NCI-H345 (cell line): Measurements from ENCODE around the gene CDC42.

Experiments
- DNase-seq: peaks from one replicate; lab custom pipeline; 2025; lab: John Stamatoyannopoulos, UW

The CDC42 gene

DNA sequence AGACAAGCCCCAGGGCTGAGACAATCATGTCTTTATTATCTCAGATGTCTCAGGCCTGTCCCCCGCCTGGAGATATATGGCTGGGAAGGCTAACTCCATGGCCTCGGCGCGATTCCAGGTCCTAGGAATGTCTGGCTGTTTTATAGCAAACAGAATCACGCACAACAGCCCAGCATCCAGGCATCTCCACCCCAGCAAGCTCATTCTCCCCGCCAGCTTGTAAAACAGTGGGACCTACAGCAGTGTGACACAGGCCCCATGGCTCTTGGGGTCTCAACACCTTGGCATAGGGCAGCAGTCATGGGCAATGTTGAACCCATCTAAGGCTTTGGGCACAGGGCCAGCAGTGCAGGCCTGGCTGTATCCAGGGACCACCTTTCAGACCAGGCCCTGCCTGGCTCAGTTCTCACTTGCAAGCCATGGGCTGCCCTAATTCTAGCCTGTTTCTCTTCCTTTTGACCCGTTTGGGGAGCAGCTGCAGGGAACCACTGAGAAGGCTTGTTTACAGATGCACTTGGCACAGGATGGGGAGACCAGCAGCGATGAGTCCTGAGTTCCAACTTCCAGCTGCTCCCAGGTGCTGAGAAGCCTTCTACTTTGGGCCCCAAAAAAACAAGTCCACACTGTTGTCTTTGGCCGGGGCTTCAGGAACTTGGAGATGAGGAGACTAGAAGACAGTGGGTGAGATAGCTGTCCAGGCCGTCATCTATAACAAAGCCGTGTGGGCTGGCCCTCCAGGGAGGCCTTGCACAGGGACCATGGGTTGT, 56.0 kb downstream of the CDC42 start:
- no peak for DNase-seq

DNA sequence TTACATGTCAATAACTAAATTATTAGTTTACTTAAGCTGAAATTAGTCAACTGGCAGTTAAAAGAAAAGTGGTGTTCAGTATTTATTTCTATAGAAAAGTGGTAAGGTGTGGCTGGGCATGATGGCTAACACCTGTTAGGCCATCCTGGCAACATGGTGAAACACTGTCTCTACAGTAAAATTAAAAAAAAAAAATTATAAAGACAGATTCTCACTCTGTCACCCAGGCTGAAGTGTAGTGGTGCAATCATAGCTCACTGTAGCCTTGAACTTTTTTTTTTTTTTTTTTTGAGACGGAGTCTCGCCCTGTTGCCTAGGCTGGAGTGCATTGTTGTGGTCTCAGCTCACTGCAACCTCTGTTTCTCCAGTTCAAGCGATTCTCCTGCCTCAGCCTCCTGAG, 57.5 kb downstream of the CDC42 start:
- DNase-seq, result no peak

DNA sequence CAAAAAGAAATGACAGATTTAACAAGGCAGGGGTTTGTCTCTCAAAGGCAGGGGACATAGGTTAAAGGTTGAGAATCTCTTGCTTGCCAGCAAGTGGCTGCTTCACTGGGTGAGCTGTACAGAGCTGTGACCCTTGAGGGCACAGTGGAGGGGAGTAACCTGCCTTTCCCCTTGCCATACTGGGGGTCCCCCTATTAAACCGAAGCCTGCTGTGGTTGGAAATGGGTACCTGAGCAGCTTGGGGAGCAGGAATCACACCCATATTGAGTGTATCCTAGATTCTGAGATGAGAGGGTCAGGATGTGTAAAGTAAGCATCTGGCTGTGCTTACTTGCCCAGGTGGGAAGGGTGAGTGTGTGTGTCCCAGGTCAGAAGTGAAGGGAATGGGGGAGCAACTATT, 58.6 kb downstream of the CDC42 start:
- DNase-seq, result no peak

DNA sequence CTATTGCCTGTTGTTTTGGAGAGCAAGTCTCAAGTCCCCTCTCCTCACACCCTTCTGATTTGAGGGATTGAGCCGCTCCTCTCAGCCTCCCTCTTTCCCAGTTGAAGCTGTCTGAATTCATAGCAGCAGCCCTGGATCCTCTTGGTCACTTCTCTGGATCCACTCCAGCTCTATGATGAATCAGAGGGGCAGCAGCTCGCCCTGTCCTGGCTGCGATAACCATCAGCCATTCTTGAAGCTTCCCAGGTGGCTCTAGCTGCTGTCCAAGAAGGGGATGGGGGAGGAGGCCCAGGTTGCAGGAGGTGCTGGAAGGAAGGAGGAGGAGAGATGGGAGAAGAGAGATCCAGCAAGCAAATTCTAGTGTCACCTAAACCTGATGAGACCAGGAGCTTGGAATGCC, 59.1 kb downstream of the CDC42 start:
- no peak for DNase-seq

DNA sequence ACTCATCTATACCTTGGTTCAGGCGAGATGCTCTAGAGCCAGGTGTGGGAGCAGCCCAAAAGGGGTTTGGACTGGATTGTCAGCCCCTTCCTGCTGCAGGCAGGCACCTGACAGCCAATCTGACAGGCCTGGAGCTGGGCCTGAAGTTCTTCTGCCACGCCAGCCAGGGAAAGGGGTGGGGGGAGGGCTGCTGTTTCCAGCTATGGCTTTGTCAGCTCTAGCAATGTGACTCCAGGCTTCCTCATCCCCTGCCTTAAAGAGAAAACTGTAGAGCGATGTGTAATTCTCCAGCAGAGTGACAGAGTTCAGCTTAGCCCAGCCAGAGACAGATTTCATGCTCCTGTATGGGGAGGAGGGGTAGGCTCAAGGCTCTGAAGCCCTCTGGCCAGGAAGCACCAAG, 60.0 kb downstream of the CDC42 start:
- no peak for DNase-seq

DNA sequence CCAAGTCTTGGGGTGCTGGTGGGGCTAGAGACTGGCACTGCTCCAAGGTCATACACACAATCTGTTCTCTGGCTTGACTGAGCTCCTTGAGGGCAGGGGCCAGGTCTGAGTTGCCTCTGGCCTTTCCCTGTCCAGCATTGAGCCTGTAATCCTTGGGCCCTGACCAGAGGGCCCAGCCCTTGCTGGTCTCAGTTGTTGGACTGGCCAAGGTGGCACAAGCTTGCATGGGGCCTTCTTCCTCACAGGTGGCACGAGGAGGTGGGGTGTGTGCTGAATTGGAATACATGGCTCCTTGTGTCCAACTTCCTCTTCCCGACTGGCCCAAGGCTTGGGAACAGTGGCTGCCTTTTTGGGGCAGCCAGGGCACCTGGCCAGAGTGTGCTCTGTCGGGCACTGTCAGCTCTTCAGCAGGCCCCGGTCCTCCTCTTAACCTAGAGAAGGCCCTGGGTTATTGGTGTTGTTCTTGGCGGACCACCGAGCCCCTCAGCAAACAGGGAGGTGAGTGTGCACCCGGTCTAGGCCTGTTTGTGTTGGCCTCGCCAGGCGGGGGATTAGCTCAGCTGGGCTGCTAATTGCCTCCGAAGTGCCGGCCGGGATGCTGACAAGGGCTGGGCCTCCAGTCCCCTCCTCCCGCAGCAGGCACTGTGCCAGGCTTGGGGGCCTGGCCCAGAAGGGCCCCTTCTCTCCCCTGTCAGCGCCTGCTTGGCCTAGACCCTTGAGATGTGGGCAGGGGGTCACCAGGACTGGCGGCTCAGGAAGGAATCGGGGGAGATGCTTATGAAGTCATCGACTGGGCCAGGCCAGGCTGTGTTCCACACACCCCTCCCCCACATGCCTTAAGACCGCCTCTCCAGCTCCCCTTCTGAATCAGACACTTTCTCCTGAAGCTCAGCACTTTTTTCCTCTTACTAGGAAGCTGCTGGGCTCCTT, 61.8 kb downstream of the CDC42 start:
- no peak for DNase-seq

DNA sequence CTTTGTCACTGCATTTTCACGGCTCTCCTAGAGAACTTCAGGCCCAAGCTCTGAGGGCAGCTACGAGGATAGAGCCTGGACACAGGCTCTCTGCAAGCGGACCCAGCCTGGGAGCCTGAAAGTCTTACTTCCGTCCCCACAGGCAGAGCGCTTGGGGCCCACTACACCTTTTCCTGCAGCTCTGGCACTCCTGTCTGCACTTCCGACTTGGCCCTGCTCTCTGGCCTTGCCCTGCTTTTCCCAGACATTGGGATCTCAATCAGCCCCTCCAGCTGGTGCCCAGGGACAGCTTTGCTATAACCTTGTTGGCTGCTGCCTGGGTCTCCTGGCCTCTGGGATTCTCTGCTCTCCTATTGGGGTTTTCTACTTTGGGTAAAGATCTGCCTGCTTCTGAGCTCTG, 62.8 kb downstream of the CDC42 start:
- no peak for DNase-seq

DNA sequence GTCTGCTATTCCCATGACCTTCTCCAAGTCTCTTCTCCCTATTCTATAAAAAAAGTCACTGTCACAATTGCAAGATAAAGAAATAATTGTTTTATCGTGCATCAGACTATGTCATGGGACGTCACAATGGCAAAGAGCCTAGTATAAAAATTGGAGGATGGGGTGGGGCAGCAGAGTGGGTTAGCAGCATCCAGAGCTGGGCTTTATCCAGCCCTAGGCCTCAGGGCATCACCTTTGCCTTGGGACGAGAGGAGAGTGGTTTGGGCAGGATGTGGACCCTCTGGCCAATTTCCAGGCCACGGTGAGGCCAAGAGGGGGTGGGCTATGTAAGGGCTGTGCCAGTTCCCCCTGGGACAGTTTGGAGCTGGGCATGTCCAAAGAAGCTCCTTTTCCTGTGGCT, 64.7 kb downstream of the CDC42 start:
- no peak for DNase-seq

DNA sequence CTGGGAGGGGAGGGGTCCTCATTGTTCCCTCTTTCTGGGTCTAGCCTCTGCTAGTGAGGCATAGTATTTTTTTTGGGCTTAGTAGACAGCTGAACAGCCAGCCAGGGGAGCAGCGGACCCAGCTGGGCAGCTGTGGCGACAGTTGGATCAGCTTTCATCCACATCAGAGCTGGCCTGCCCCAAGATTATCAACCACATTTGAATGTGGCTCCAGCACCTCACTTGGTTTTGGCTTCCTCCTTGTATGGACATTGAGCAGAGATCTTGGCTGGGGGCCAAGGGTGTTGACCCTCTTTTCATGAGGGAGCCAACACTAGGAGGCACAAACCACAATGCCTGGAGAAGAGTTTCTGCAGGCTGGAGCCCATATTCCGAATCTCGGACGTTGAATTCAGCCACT, 65.3 kb downstream of the CDC42 start:
- no peak for DNase-seq

DNA sequence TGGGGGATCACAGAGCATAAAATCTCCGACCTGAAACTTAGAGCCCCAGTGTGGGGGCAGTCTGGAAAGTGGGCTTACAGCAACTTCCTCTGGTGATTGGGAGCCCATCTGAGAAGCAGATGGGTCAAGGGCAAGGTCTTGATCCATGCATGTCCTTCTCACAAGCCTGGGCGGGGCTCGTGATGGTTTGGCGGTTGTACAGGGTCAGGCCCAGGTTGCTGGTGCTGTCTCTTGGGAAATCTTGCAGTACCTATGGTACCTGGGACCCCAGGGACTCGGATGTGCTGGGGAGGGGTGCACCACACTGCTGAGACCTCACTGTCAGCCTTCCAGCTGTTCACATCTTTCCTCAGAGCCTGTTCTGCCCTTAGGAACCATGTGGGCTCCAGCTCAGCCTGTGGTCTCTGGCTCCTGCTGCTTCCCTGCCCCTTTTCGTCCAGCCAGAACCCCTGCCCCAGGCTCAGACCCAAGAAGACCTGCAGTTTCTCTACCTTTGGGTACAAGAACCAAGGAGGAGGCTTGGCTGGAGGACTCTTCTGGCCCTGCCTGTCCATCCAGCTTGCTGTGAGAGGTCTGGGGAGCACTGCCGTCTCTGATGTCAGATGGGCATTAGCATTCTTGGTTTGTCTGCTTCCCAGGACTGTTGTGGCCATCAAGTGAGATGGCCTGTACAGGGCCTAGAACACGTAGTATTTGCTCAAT, 65.9 kb downstream of the CDC42 start:
- DNase-seq, result no peak

DNA sequence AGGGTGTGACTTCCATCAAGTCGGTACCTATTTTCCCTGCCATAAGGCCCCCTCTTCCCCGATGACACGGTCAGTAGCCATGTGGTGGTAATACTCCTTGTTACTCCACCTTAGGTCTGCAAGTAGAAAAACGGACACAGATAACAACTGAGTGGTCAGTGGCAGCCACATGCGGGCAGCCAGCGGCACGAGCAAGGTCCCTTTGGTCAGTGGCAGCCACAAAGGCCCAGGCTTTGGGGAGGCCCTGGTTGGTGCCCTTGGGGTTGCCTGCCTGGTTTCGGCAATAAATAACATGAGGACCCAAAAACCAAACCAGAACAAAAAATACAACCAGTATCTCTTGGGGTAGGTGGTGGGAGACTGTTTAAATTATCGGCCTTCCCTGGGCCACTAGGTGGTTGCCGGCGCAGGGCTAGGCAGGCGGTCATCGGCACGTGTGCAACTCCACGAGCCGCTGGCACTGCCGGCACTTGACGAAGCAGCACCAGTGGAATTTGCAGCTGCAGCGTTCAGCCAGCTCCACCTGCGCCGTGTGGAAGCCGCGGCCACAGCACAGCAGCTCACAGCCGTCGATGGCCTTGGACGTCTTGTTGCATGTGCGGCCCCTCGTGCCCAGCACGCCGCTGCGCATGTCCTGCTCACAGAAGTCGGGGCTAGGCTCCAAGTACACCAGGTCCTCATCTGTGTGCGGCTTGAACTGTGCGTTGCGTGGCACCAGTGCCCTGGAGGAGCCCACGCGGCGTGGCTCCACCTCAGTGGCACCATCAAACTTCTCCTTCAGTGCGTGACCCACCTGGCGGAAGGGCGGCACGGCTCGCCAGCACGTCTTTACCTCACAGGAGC, 67.3 kb downstream of the CDC42 start:
- no peak for DNase-seq

DNA sequence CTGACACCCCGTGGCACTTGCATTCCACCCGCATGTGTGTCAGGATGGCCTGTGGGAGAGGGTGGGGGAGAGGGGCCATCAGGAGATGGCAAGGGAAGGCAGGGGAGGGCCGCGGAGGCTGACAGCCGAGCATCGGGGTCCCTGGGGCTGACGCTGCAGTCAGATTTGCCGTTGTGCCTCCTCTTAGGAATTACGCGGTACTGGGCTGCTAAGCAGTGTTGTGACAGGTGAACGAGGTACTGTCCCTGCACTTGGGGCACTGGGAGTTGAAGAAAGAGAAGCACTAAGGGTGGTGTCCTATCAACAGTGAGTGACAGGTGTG, 67.9 kb downstream of the CDC42 start:
- no peak for DNase-seq

DNA sequence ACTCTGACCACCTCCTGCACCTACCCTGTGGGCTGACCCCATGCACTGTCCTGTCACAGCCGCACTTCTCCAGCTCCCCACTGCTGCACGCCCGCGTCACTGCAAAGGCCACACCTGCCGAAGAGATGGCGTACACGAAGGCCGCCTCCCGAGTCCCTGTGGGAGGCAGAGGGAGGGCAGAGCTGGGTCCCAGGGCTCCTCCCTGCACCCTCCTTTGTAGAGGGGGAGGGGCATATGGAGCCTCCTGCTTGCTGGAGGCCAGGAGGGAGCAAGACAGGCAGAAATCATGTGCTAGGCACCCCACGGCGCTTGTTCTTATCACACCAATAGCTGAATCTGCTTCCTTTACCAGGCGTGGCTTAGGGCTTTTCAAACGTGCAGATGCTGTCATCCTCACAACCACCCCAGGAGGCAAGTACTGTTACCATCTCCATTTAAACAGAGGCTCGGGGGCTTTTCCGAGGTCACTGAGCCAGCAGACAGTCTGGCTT, 69.0 kb downstream of the CDC42 start:
- peak; percentile 31 for DNase-seq

DNA sequence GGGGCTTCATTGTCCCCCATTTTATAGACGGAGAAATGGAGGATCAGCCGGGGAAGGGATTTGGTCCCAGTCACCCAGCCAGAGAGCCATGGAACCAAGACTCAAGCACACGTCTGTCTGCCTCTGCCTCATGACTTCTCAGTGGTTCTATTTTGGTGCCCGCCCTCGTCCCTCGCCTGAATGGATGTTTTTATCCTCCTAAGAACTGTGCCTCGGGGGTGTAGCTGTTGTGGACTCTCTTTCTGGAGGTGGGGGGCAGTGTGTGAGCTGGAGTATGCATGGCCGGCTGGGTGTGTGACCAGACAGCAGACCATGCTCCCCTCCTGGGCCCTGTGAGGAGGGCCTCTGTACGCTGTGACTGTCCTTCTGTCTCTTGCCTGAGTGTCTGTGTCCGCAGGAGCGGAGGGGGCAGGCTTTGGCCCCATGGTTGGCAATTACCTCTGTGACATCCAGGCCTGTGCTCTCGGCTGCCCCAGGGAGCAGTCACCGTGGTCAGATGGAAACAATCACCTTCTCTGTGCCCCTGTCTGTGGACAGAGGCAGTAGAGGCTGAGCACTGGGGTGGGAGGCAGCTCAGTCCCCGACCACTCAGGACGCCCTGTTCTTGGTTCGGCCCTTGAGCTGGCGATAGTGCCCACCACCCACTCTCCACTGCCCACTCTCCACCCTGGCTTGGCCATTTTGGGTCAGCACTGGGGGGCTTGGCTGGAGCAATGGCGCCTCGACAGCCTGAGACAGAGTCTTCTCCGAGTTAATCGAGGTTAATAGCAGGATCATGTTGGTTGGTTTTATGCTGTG, 70.0 kb downstream of the CDC42 start:
- no peak for DNase-seq

DNA sequence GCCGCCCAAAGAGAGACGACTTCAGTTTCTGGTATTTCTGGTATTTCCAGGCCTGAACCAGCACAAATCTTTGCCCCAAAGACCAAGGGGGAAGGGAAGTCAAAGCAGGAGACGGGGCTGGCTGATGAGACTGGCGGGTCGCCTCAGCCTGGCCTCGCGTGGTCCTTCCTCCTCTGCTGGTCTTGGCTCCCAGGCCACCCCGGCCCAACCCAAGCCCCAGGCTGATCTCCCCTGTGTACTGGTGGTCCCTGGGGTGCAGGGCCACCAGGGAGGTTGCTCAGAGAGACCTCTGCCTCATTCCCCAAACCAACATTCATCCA, 70.5 kb downstream of the CDC42 start:
- DNase-seq, result no peak

DNA sequence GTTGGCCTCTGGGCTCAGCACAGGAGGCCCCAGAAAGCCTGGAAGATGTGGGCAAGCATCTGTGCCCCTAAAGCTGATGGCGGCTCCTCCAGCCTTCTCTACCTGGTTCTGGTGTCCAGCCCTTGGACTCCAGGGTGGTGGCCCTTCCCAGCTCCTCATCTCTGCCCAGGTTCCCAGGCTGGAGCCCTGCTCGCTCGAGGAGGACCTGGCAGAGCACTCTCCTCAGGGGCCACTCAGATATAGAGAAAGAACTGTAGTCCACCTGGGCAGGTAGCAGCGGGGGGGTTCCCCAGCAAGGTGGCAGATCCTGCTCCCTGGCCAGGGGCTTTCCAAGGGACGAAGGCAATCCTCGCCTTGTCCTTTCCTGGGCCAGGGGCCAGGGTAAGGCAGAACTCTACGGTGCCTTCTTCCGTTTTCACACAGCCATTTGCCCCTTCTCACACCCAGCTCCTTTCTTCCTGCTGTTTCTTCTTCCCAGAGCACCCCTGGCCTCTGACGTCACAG, 71.4 kb downstream of the CDC42 start:
- DNase-seq, result no peak

DNA sequence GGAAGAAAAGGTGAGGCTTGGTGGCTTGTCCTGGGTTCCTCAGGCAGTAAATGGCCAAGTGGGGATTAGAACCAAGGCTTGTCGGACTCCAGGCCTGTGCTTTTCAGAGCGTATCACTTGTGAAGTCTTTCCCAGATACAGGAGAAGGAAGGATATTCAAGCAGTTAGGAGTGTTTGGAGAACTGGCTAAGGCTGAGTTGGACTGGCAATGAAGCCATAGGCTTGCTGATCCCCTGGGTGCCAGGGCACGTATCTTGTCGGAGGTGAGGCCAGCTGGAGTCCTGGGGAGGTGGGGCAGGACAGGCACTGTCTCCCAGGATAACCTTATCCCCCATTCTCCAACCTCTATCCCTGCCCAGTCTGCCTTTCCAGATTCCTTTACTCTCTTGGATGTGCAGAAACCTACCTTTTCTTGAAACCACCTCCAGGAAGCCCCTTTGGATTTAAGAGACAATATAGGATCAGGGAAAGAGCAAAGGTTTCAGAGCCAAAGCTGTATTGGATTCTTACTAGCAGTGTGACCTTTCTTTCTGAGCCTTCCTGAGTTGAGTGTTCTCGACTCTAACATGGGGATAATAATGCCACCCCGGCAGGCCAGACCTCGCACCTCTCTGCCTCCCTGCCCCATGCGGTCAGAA, 72.2 kb downstream of the CDC42 start:
- DNase-seq, result no peak

DNA sequence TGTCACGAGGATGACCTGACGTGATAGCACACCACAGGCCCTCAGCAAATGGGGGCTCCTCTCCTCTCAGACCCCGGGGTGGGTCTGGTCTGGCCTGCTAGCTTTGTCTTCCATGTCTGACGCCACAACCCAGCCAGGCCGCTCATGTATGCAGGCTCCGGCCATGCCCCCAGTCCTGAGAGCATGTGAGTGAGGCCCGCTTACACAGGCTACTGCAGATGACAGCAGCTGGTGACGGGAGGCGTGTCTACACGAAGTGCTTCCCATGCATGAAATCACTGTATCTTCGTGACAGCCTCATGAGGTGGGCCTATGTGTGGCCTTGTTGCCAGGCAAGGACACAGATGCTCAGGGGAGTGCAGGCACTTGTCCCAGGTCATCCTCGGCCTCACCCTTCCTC, 74.0 kb downstream of the CDC42 start:
- DNase-seq, result no peak

DNA sequence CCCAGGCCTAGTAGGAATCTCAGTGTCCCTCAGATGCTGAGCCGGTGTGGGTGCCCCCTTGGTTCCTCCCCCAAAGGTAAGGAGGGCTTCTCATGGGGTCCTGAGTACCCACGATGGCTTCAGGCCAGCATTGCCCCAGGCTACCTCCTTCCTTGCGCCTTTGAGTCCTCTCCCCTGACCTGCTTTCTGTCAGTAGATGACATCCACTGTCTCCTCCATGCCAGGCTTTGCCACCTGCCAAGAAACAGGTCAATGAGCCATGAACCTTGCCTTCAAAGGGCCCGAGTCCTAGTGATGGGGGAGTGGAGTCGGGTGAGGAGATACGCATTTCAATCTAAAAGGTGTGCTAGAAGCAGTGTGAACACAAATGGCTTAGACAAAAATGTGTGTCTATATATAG, 74.7 kb downstream of the CDC42 start:
- DNase-seq, result no peak

DNA sequence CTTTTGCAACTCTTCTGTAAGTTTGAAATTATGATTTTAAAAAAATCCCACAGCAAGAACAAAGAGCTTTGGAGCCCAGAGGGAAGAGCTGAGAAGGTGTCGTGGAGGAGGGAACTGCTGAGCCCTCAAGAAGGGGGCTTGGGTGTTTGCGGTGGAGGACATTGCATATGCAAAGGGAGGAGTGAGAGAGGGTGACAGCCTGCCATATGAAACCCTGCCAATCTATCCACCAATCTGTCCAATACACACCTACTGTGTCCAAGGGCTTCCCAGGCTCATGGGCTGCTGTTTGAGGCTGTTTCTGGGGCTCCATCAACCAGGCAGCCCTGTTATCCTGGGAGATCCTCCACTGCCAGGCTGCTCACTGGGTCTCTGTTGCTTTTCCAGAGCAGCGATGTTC, 75.2 kb downstream of the CDC42 start:
- no peak for DNase-seq
